ENCODE results near the gene TSSK2. TPM values are rescaled to one million over a fixed set of nuclear protein-coding genes. Genes with fewer than 3 reads are reported as not detected.
"Not testable (repeated sequence)": the region's sequence is repeated elsewhere in the genome, so short reads cannot be mapped to it uniquely, and the experiment has no call there.

TSSK2 gene
- polyA plus RNA-seq, 2 donors = 0.05 to 0.06 TPM

GRCh38 chr22:19147195-19147780, 16.2 kb downstream of the TSSK2 start:
- H3K4me1 ChIP-seq (ENCODE audit: control insufficient read depth in 2 of 2, insufficient read depth in 2 of 2, low read length in 1 of 2) = peaks cover 0 to 5% of the 10 kb centered on the region in 2 donors
- peaks cover 0 to 4% of the 10 kb centered on the region in 2 donors for H3K9me3 ChIP-seq (ENCODE audit: control insufficient read depth in 2 of 2, insufficient read depth in 1 of 2, low read depth in 1 of 2, low read length in 1 of 2)
- peaks cover 11 to 31% of the 10 kb centered on the region in 2 donors for H3K27me3 ChIP-seq (ENCODE audit: control insufficient read depth in 1 of 2, insufficient read depth in 2 of 2, low read length in 2 of 2)
- H3K4me3 ChIP-seq (ENCODE audit: low read depth in 1 of 2, low read length in 2 of 2) = no peak overlapping the region
- WGBS, 2 donors = 53 to 54% methylated on average over 9 of the region's 9 CpGs
- H3K36me3 ChIP-seq (ENCODE audit: control insufficient read depth in 2 of 2, insufficient read depth in 2 of 2, low read length in 1 of 2) = peaks cover 2% of the 10 kb centered on the region in 2 donors
- H3K27ac ChIP-seq (ENCODE audit: low read depth in 2 of 2, low read length in 1 of 2) = no peak overlapping the region

GRCh38 chr22:19148417-19149046, 17.4 kb downstream of the TSSK2 start:
- Histone ChIP-seq H3K27me3 (ENCODE audit: control insufficient read depth in 1 of 2, insufficient read depth in 2 of 2, low read length in 2 of 2) (peaks cover 11 to 31% of the 10 kb centered on the region in 2 donors), H3K9me3 (ENCODE audit: control insufficient read depth in 2 of 2, insufficient read depth in 1 of 2, low read depth in 1 of 2, low read length in 1 of 2) (peaks cover 0 to 4% of the 10 kb centered on the region in 2 donors), H3K36me3 (ENCODE audit: control insufficient read depth in 2 of 2, insufficient read depth in 2 of 2, low read length in 1 of 2) (no peaks in the 10 kb centered on the region), H3K27ac (ENCODE audit: low read depth in 2 of 2, low read length in 1 of 2) (no peak overlapping the region), H3K4me1 (ENCODE audit: control insufficient read depth in 2 of 2, insufficient read depth in 2 of 2, low read length in 1 of 2) (peaks cover 0 to 2% of the 10 kb centered on the region in 2 donors), H3K4me3 (ENCODE audit: low read depth in 1 of 2, low read length in 2 of 2) (no peak overlapping the region)
- WGBS, 2 donors = 34% methylated on average over 33 of the region's 33 CpGs

DNA sequence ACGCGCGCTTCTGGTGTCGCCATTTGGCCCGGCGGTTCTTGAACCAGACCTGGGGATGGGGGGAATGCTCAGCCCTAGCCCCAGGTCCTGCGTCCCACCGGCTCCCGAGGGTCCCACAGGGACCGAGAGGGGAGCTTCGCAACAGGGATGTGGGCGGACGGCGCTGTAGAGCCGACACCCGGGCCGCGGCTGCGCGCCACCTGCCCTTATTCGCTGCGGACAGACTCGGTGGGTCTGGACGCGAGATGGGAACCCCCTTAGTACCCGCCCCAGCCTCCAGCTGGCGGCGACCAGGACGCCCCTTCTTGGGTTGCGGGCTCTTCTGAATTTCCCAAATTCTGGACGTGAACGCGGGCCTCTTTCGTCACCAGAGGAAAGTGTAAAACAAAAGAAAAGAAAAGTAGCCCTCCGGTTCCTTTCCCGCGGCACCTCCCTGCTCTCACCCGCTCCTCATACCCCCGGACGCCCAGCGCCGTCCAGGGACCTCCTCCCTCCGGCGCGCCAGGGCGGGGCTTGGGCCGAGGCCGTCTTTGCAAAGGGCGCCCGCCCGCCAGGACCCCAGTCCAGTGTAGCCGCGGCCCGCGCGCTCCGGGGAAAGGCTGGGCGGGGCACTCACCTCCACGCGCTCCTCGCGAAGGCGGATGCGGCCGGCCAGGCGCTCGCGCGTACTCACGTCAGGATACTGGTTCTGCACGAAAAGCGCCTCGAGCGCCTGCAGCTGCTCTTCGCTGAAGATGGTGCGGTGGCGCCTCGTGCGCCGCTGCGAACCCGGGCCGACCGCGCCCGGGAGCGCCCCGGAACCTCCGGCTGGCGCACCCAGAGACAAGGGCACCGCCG, 18.2 kb downstream of the TSSK2 start:
- no peaks in the 10 kb centered on the region for H3K4me1 ChIP-seq (ENCODE audit: control insufficient read depth in 2 of 2, insufficient read depth in 2 of 2, low read length in 1 of 2)
- 3% methylated on average over 75 to 92 of the region's 92 CpGs for WGBS, 2 donors
- H3K4me3 ChIP-seq (ENCODE audit: low read depth in 1 of 2, low read length in 2 of 2) = peak overlapping the region in 1 of 2 donors; percentile 34
- H3K36me3 ChIP-seq (ENCODE audit: control insufficient read depth in 2 of 2, insufficient read depth in 2 of 2, low read length in 1 of 2) = no peaks in the 10 kb centered on the region
- H3K27me3 ChIP-seq (ENCODE audit: control insufficient read depth in 1 of 2, insufficient read depth in 2 of 2, low read length in 2 of 2) = peaks cover 11 to 31% of the 10 kb centered on the region in 2 donors
- H3K9me3 ChIP-seq (ENCODE audit: control insufficient read depth in 2 of 2, insufficient read depth in 1 of 2, low read depth in 1 of 2, low read length in 1 of 2) = peaks cover 0 to 4% of the 10 kb centered on the region in 2 donors
- no peak overlapping the region for H3K27ac ChIP-seq (ENCODE audit: low read depth in 2 of 2, low read length in 1 of 2)

GRCh38 chr22:19149991-19150390, 18.9 kb downstream of the TSSK2 start, which contains the start of gene GSC2:
TSS of gene GSC2 (minus strand) at chr22:19150292. CDS start at chr22:19150283, 9 bp downstream.
- Histone ChIP-seq H3K27me3 (ENCODE audit: control insufficient read depth in 1 of 2, insufficient read depth in 2 of 2, low read length in 2 of 2) (peaks cover 11 to 31% of the 10 kb centered on the region in 2 donors), H3K4me3 (ENCODE audit: low read depth in 1 of 2, low read length in 2 of 2) (peak within 1 kb of the TSS in 1 of 2 donors; percentile 34), H3K36me3 (ENCODE audit: control insufficient read depth in 2 of 2, insufficient read depth in 2 of 2, low read length in 1 of 2) (no peaks in the 10 kb centered on the region), H3K27ac (ENCODE audit: low read depth in 2 of 2, low read length in 1 of 2) (no peak within 1 kb of the TSS), H3K9me3 (ENCODE audit: control insufficient read depth in 2 of 2, insufficient read depth in 1 of 2, low read depth in 1 of 2, low read length in 1 of 2) (peaks cover 0 to 4% of the 10 kb centered on the region in 2 donors), H3K4me1 (ENCODE audit: control insufficient read depth in 2 of 2, insufficient read depth in 2 of 2, low read length in 1 of 2) (no peaks in the 10 kb centered on the region)
- WGBS, 2 donors = 0 to 2% methylated on average over 26 to 59 of the region's 59 CpGs

DNA sequence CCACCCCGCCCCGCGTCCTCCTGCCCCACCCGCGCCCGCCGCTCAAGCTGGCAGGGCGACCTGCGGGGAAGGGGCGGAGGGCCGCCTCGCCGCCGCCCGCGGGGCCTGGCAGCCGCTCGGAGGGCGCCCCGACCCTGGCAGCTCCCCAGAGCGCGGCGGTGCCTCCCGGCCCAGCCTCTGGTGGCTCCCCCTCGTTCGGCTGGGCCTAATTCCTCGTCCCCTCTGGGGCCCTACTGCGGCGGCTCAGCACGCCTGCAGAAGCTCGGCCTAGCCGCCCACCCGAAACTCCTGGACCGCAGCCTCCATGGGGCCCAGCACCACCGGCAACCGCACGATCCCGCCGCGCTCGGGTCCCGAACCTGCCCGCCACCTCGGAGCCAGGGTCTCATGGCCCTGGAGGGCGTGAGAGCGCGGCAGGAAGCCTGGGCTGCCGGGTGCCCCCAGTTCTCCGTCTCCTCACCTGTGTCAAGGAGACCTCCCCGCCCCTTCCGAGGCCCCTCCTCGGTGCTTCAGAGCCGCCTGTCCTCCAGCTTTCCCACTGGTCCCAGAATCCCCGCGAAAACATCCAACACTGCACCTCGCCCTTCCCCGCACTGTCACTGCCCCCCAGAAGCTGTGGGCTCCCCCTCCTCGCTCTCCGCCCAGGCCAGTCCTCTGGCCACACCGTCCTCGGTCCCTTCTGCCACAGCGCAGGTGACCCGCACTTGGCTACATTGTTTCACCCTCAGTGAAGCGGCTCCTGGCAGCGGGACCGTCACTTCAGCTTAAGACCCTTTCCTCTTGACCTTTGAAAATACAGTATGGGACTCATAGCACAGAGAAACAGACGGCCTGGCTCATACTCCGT, 19.6 kb downstream of the TSSK2 start:
- peaks cover 11 to 31% of the 10 kb centered on the region in 2 donors for H3K27me3 ChIP-seq (ENCODE audit: control insufficient read depth in 1 of 2, insufficient read depth in 2 of 2, low read length in 2 of 2)

DNA sequence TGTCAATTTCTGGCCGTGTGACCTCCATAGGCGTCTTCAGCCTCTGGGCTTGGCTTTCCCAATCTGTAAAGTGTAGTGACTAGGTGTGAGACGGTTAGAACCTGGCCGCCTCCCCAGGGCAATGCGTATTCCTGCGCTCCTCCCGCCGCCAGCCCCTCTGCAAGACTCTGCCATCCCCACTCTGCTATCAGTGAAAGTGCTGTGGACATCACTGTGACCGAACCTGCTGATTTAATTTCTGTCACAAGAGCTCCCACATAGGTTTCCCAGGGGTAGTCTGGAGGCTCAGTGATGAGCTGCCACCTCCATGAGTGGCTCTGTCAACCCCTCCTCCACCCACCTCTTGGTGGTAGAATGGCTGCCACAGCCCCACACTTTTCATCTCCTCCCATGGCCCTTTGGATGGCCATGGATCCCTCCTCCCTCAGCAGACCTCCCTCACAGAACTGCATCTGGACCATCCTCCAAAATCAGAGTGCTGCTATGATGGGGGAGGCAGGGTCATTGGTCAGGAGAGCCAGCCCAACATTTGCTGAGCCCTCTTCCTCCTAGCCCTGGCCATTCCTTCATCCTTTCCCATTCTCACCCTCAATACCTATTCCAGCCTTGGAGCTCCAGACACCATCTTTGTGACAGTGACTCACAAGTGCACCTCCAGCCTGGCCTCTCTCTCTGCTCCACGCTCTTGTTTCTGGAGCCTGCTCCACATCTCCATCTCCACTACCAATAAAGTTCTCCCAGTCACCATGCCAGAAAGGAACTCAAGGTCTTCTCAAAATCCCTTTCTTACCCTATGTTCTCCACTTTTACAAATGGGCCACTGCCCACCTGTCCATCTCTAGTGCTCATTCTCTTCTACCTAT, 20.5 kb downstream of the TSSK2 start:
- H3K4me3 ChIP-seq (ENCODE audit: low read depth in 1 of 2, low read length in 2 of 2) = no peak overlapping the region
- no peaks in the 10 kb centered on the region for H3K36me3 ChIP-seq (ENCODE audit: control insufficient read depth in 2 of 2, insufficient read depth in 2 of 2, low read length in 1 of 2)
- H3K27ac ChIP-seq (ENCODE audit: low read depth in 2 of 2, low read length in 1 of 2) = no peak overlapping the region
- H3K9me3 ChIP-seq (ENCODE audit: control insufficient read depth in 2 of 2, insufficient read depth in 1 of 2, low read depth in 1 of 2, low read length in 1 of 2) = peaks cover 0 to 4% of the 10 kb centered on the region in 2 donors
- WGBS, 2 donors = 52 to 56% methylated on average over 10 of the region's 10 CpGs
- peaks cover 11 to 31% of the 10 kb centered on the region in 2 donors for H3K27me3 ChIP-seq (ENCODE audit: control insufficient read depth in 1 of 2, insufficient read depth in 2 of 2, low read length in 2 of 2)
- no peaks in the 10 kb centered on the region for H3K4me1 ChIP-seq (ENCODE audit: control insufficient read depth in 2 of 2, insufficient read depth in 2 of 2, low read length in 1 of 2)

More for the DNA sequence above, 19.6 kb downstream of the TSSK2 start:
- 9 to 11% methylated on average over 64 to 68 of the region's 68 CpGs for WGBS, 2 donors
- Histone ChIP-seq H3K27ac (ENCODE audit: low read depth in 2 of 2, low read length in 1 of 2) (no peak overlapping the region), H3K4me1 (ENCODE audit: control insufficient read depth in 2 of 2, insufficient read depth in 2 of 2, low read length in 1 of 2) (no peaks in the 10 kb centered on the region), H3K9me3 (ENCODE audit: control insufficient read depth in 2 of 2, insufficient read depth in 1 of 2, low read depth in 1 of 2, low read length in 1 of 2) (peaks cover 0 to 4% of the 10 kb centered on the region in 2 donors), H3K4me3 (ENCODE audit: low read depth in 1 of 2, low read length in 2 of 2) (peak overlapping the region in 1 of 2 donors; percentile 34), H3K36me3 (ENCODE audit: control insufficient read depth in 2 of 2, insufficient read depth in 2 of 2, low read length in 1 of 2) (no peaks in the 10 kb centered on the region)

GRCh38 chr22:19152942-19153883, 22.1 kb downstream of the TSSK2 start:
- H3K27me3 ChIP-seq (ENCODE audit: control insufficient read depth in 1 of 2, insufficient read depth in 2 of 2, low read length in 2 of 2) = peaks cover 10 to 28% of the 10 kb centered on the region in 2 donors
- no peak overlapping the region for H3K27ac ChIP-seq (ENCODE audit: low read depth in 2 of 2, low read length in 1 of 2)
- no peaks in the 10 kb centered on the region for H3K4me1 ChIP-seq (ENCODE audit: control insufficient read depth in 2 of 2, insufficient read depth in 2 of 2, low read length in 1 of 2)
- peaks cover 0 to 4% of the 10 kb centered on the region in 2 donors for H3K9me3 ChIP-seq (ENCODE audit: control insufficient read depth in 2 of 2, insufficient read depth in 1 of 2, low read depth in 1 of 2, low read length in 1 of 2)
- no peak overlapping the region for H3K4me3 ChIP-seq (ENCODE audit: low read depth in 1 of 2, low read length in 2 of 2)
- no peaks in the 10 kb centered on the region for H3K36me3 ChIP-seq (ENCODE audit: control insufficient read depth in 2 of 2, insufficient read depth in 2 of 2, low read length in 1 of 2)
- WGBS, 2 donors = 54 to 56% methylated on average over 11 of the region's 11 CpGs

- H3K27ac ChIP-seq (ENCODE audit: low read depth in 2 of 2, low read length in 1 of 2); H3K4me1 ChIP-seq (ENCODE audit: control insufficient read depth in 2 of 2, insufficient read depth in 2 of 2, low read length in 1 of 2); H3K9me3 ChIP-seq (ENCODE audit: control insufficient read depth in 2 of 2, insufficient read depth in 1 of 2, low read depth in 1 of 2, low read length in 1 of 2); H3K36me3 ChIP-seq (ENCODE audit: control insufficient read depth in 2 of 2, insufficient read depth in 2 of 2, low read length in 1 of 2); H3K4me3 ChIP-seq (ENCODE audit: low read depth in 1 of 2, low read length in 2 of 2): not testable (repeated sequence)
- peaks cover 0 to 10% of the 10 kb centered on the region in 2 donors for H3K27me3 ChIP-seq (ENCODE audit: control insufficient read depth in 1 of 2, insufficient read depth in 2 of 2, low read length in 2 of 2)
- WGBS, 2 donors = 69 to 74% methylated on average over 9 of the region's 9 CpGs
Observed at GRCh38 chr22:19156109-19156508, 25.0 kb downstream of the TSSK2 start.

All from esophagus (tissue), 2 donors.